HepG2 (cell line): ENCODE data around the gene RRN3. TPM values are rescaled to one million over a fixed set of nuclear protein-coding genes. Genes with fewer than 3 reads are reported as not detected.
"Not testable (repeated sequence)": the region's sequence is repeated elsewhere in the genome, so short reads cannot be mapped to it uniquely, and the experiment has no call there.

ENCODE experiments used
- ATAC-seq: fragments of 200-7000 bp; cut with Tn5 transposase; 3 replicates; pipeline ENCODE4 v1.9.1; 2020; ENCODE audit warnings: mild to moderate bottlenecking, moderate library complexity
- BruUV-seq: library from RNA; stranded (reverse); fragments of 400-500 nt; replicated peaks from 2 replicates; lab custom pipeline; 2021; lab: Mats Ljungman, UMichigan
- CTCF ChIA-PET: fragments of 300-600 bp; formaldehyde crosslinking; extraction: SDS; loops from one replicate; lab custom pipeline; 2021; ENCODE audit warnings: low total read pairs, inconsistent platforms, low intra/inter-chr PET ratio; lab: Yijun Ruan, JAX
- POLR2A ChIA-PET: fragments of 350-600 bp; sonication (Branson Sonifier 250); formaldehyde crosslinking; loops from one replicate; lab custom pipeline; 2020; ENCODE audit warnings: antibody characterized with exemption, inconsistent platforms; lab: Yijun Ruan, JAX
- DNase-seq: peaks from one replicate; pipeline ENCODE4 v3.0.0-alpha.2; 2015; ENCODE audit warnings: low spot score
- FAIRE-seq: peaks from 3 replicates; lab custom pipeline; 2011; peaks lifted over from hg19 to GRCh38; lab: Jason Lieb, UNC
- H2AFZ ChIP-seq: one replicate; pipeline ENCODE4 v1.6.1; 2011; ENCODE audit warnings: low read length, inconsistent platforms
- H3K27ac ChIP-seq: fragments of 300-600 bp; 3 replicates; pipeline ENCODE4 v1.8.0; 2011; ENCODE audit warnings: mixed run types, mild to moderate bottlenecking, mixed read lengths, low read length, inconsistent platforms; ENCODE audit not compliant: insufficient read depth; ENCODE audit errors: extremely low read length
- H3K27me3 ChIP-seq, 2 experiments: fragments of 200-600 bp in 1 of 2; 2 replicates in 1 of 2; 3 replicates in 1 of 2; pipeline versions ENCODE4 v1.6.0 to v1.8.0; 2011; ENCODE audit warnings: low read length in 2 of 2, mild to moderate bottlenecking in 2 of 2, moderate library complexity in 2 of 2, inconsistent platforms in 1 of 2; ENCODE audit not compliant: insufficient read depth in 2 of 2, control insufficient read depth in 1 of 2
- H3K36me3 ChIP-seq, 2 experiments: fragments of 200-600 bp in 1 of 2; replicated peaks in 1 of 2; 2 replicates in 1 of 2; 3 replicates in 1 of 2; pipeline versions ENCODE4 v1.5.1 to v1.8.0; 2011; ENCODE audit warnings: low read length in 2 of 2, inconsistent platforms in 1 of 2; ENCODE audit not compliant: insufficient read depth in 2 of 2, control insufficient read depth in 1 of 2
- H3K4me1 ChIP-seq: 2 replicates; pipeline ENCODE4 v1.5.1; 2012; ENCODE audit warnings: low read length, inconsistent platforms; ENCODE audit not compliant: insufficient read depth
- H3K4me2 ChIP-seq: 2 replicates; pipeline ENCODE4 v1.6.0; 2011; ENCODE audit warnings: low read depth, low read length, inconsistent platforms
- H3K4me3 ChIP-seq, 3 experiments: fragments of 200-600 bp in 1 of 3; sonication (generic), shearing (Covaris generic) in 1 of 3; replicated peaks in 1 of 3; 2 replicates each; pipeline ENCODE4 v1.5.1; 2011 to 2016; ENCODE audit warnings: low read length in 3 of 3, inconsistent platforms in 2 of 3, low read depth in 2 of 3, mild to moderate bottlenecking in 2 of 3, control low read depth in 1 of 3, mixed read lengths in 1 of 3; ENCODE audit not compliant: insufficient read depth in 1 of 3
- H3K79me2 ChIP-seq: one replicate; pipeline ENCODE4 v1.6.1; 2011; ENCODE audit warnings: low read length, inconsistent platforms; ENCODE audit not compliant: insufficient read depth
- H3K9ac ChIP-seq: 2 replicates; pipeline ENCODE4 v1.6.0; 2011; ENCODE audit warnings: mild to moderate bottlenecking, low read depth, low read length, inconsistent platforms; ENCODE audit not compliant: insufficient read depth
- H3K9me3 ChIP-seq: 2 replicates; pipeline ENCODE4 v1.5.1; 2012; ENCODE audit warnings: mild to moderate bottlenecking, low read length
- H4K20me1 ChIP-seq: 2 replicates; pipeline ENCODE4 v1.6.0; 2011; ENCODE audit warnings: inconsistent platforms, mild to moderate bottlenecking, low read length, moderate library complexity; ENCODE audit not compliant: insufficient read depth
- DNMT3B ChIP-seq: conservative IDR thresholded peaks from 2 replicates; pipeline ENCODE4 v1.6.1; 2016; ENCODE audit warnings: missing biosample characterization, control low read depth
- HDAC6 ChIP-seq: fragments of 200-600 bp; sonication (generic); IDR thresholded peaks from 2 replicates; pipeline ENCODE4 v1.7.0; 2017; ENCODE audit warnings: mild to moderate bottlenecking, antibody characterized with exemption, low read length, low read depth
- HNF4A ChIP-seq: sonication (generic); formaldehyde crosslinking; IDR thresholded peaks from 2 replicates; pipeline ENCODE4 v1.4.0; 2020; ENCODE audit warnings: missing genetic modification reagents
- NFATC3 ChIP-seq: sonication (generic); formaldehyde crosslinking; IDR thresholded peaks from 2 replicates; pipeline ENCODE4 v1.5.1; 2020; ENCODE audit warnings: mild to moderate bottlenecking, missing genetic modification reagents
- NPAS2 ChIP-seq: sonication (generic); formaldehyde crosslinking; IDR thresholded peaks from 2 replicates; pipeline ENCODE4 v1.8.0; 2022; ENCODE audit warnings: mild to moderate bottlenecking, missing genetic modification reagents, borderline replicate concordance
- PRMT3 ChIP-seq: sonication (generic); formaldehyde crosslinking; IDR thresholded peaks from 2 replicates; pipeline ENCODE4 v1.8.1; 2022; ENCODE audit warnings: low read depth, mild to moderate bottlenecking, moderate library complexity, missing genetic modification reagents, borderline replicate concordance
- SALL1 ChIP-seq: sonication (generic); formaldehyde crosslinking; IDR thresholded peaks from 2 replicates; pipeline ENCODE4 v1.8.0; 2022; ENCODE audit warnings: mild to moderate bottlenecking, missing genetic modification reagents
- SALL2 ChIP-seq: sonication (generic); formaldehyde crosslinking; IDR thresholded peaks from 2 replicates; pipeline ENCODE4 v1.8.1; 2023; ENCODE audit warnings: mild to moderate bottlenecking, missing genetic modification reagents, inconsistent platforms
- STAG1 ChIP-seq: sonication (generic); formaldehyde crosslinking; IDR thresholded peaks from 2 replicates; pipeline ENCODE4 v1.4.0; 2020; ENCODE audit warnings: missing genetic modification reagents
- ZBTB33 ChIP-seq: sonication (generic); formaldehyde crosslinking; IDR thresholded peaks from 2 replicates; pipeline ENCODE4 v1.4.0; 2020; ENCODE audit warnings: missing genetic modification reagents
- ZMYM3 ChIP-seq: sonication (generic); formaldehyde crosslinking; IDR thresholded peaks from 2 replicates; pipeline ENCODE4 v1.5.1; 2020; ENCODE audit warnings: mild to moderate bottlenecking, missing genetic modification reagents
- ZNF569 ChIP-seq: sonication (generic); formaldehyde crosslinking; IDR thresholded peaks from 2 replicates; pipeline ENCODE4 v1.5.0; 2020; ENCODE audit warnings: mild to moderate bottlenecking, missing genetic modification reagents, moderate library complexity, borderline replicate concordance
- ZNF577 ChIP-seq: sonication (generic); formaldehyde crosslinking; IDR thresholded peaks from 2 replicates; pipeline ENCODE4 v1.4.0; 2020; ENCODE audit warnings: mild to moderate bottlenecking, low read depth, missing genetic modification reagents, borderline replicate concordance
- ZNF639 ChIP-seq: conservative IDR thresholded peaks from 2 replicates; pipeline ENCODE4 v1.6.1; 2018; ENCODE audit warnings: missing genetic modification reagents
- ZNF841 ChIP-seq: sonication (generic); formaldehyde crosslinking; IDR thresholded peaks from 2 replicates; pipeline ENCODE4 v1.8.1; 2023; ENCODE audit warnings: missing genetic modification reagents, borderline replicate concordance
- ZSCAN12 ChIP-seq: sonication (generic); formaldehyde crosslinking; IDR thresholded peaks from 2 replicates; pipeline ENCODE4 v1.9.0; 2021; ENCODE audit warnings: mild to moderate bottlenecking, missing genetic modification reagents
- WGBS: methylation state at CpG from one replicate; pipeline ENCODE4 v1.1.6; 2017; ENCODE audit warnings: low lambda C conversion rate; 5-methylcytosine and 5-hydroxymethylcytosine counted together
- in situ Hi-C: cut with HindIII; loops from 2 replicates; pipeline ENCODE4 v1.10.0; 2017; ENCODE audit warnings: low pct_unique_long_range_greater_than_20kb; ENCODE audit not compliant: extremely low pct_ligation_motif_present
- intact Hi-C: fragments of 100-400 bp; cut with micrococcal nuclease; formaldehyde crosslinking; loops from one replicate; pipeline ENCODE4 v1.10.0; 2022; ENCODE audit not compliant: unreplicated experiment
- polyA plus RNA-seq, 8 experiments: library from polyadenylated mRNA; depleted of rRNA in 3 of 8; stranded (reverse) in 7 of 8; unstranded in 1 of 8; fragments of >200 nt; fragmentation: Illumina TruSeq in 4 of 8; extraction: Trizol in 4 of 8; gene quantifications; 2 replicates each; pipeline versions ENCODE4 v1.2.1 to v1.2.3, GENCODE V29; 2011 to 2016; ENCODE audit warnings: low read depth in 4 of 8, missing spikeins in 1 of 8, mixed read lengths in 1 of 8; ENCODE audit not compliant: insufficient read depth in 1 of 8
- total RNA-seq, 5 experiments: library from RNA; depleted of rRNA; stranded (reverse); fragments of >200 nt; fragmentation: Illumina TruSeq; extraction: Trizol; gene quantifications; 2 replicates each; pipeline ENCODE4 v1.2.3, GENCODE V29; 2016; ENCODE audit warnings: low read depth in 1 of 5

The RRN3 gene
- total and polyA plus RNA-seq, 2 of the 13 experiments (the other 11 are each of a cell fraction or from before 2014, with no cell fraction given) = 45.8 to 67.0 TPM

- FAIRE-seq, DNase-seq, H3K27me3 ChIP-seq, H3K4me3 ChIP-seq, H3K4me1 ChIP-seq, H2AFZ ChIP-seq, CTCF ChIA-PET, H4K20me1 ChIP-seq, H3K9me3 ChIP-seq, H3K9ac ChIP-seq, intact Hi-C loops, H3K79me2 ChIP-seq, BruUV-seq, H3K4me2 ChIP-seq, in situ Hi-C loops, H3K27ac ChIP-seq, ATAC-seq: not testable (repeated sequence)
- POLR2A ChIA-PET = interaction anchor here (2.3 kb wide), 1 partner anchor 18 kb away, joined by 10 read pairs; the partner anchor contains the start of gene RRN3
- peaks cover 22 to 62% of the 10 kb centered on the region in 2 experiments for H3K36me3 ChIP-seq
- 98% methylated on average over 2 of the region's 2 CpGs for WGBS
These were observed 17.9 kb downstream of the RRN3 start for GRCh38 chr16:15076161-15076560.

GRCh38 chr16:15073101-15073500, 21.0 kb downstream of the RRN3 start:
- CTCF ChIA-PET = no interaction called here
- POLR2A ChIA-PET = interaction anchor here (1.2 to 1.5 kb wide), 4 partner anchors 12 to 21 kb away, joined by 4 to 8 read pairs (median 4); partner anchors contain the start of gene RRN3
- H3K27me3 ChIP-seq = no peaks in the 10 kb centered on the region
- no TSS peak for BruUV-seq
- H3K36me3 ChIP-seq = peaks cover 31 to 67% of the 10 kb centered on the region in 2 experiments
- no peaks in the 10 kb centered on the region for H3K9me3 ChIP-seq
- no peak overlapping the region for H3K9ac ChIP-seq
- H2AFZ ChIP-seq = no peak overlapping the region
- no peak overlapping the region for H3K27ac ChIP-seq
- in situ Hi-C loops = loop anchor here (25.0 kb wide), 1 partner anchor 186 kb away; no protein-coding TSS in a partner anchor
- no peaks in the 10 kb centered on the region for H4K20me1 ChIP-seq
- no peaks in the 10 kb centered on the region for H3K79me2 ChIP-seq
- DNase-seq = no peak
- intact Hi-C loops = no loop called here
- FAIRE-seq = no peak
- 77% methylated on average over 6 of the region's 6 CpGs for WGBS
- H3K4me1 ChIP-seq = no peaks in the 10 kb centered on the region
- no peak overlapping the region for H3K4me2 ChIP-seq
- no peak overlapping the region for H3K4me3 ChIP-seq
- ATAC-seq = peak; percentile 59
- TF ChIP-seq PRMT3 (CRISPR knock-in tag) = no peak
- TF ChIP-seq SALL1 (CRISPR knock-in tag) = peak; percentile 61
- TF ChIP-seq ZNF577 (CRISPR knock-in tag) = no peak
- TF ChIP-seq ZSCAN12 (CRISPR knock-in tag) = no peak
- TF ChIP-seq SALL2 (CRISPR knock-in tag) = no peak
- 0 out of 2 replicates have a peak, but pooled peaks have one; percentile 28 for TF ChIP-seq NFATC3 (CRISPR knock-in tag)
- TF ChIP-seq STAG1 (CRISPR knock-in tag) = no peak
- TF ChIP-seq ZBTB33 (CRISPR knock-in tag) = peak; percentile 91
- TF ChIP-seq HDAC6 = no peak
- no peak for TF ChIP-seq ZNF841 (CRISPR knock-in tag)
- TF ChIP-seq ZNF639 = no peak
- no peak for TF ChIP-seq ZMYM3 (CRISPR knock-in tag)
- TF ChIP-seq ZNF569 (CRISPR knock-in tag) = no peak
- TF ChIP-seq DNMT3B (CRISPR knock-in tag) = no peak
- 0 out of 2 replicates have a peak, but pooled peaks have one; percentile 4 for TF ChIP-seq HNF4A (CRISPR knock-in tag)
- no peak for TF ChIP-seq NPAS2 (CRISPR knock-in tag)
